ENCODE data around the gene RARRES1.

Gene RARRES1

GRCh38 chr3:158680861-158681260 lies 51.4 kb downstream of the RARRES1 start:
- DNase-seq, result no peak

- no peak for DNase-seq
Observed at GRCh38 chr3:158679547-158680000, 52.7 kb downstream of the RARRES1 start.

- DNase-seq, result no peak
Observed at GRCh38 chr3:158678687-158679086, 53.6 kb downstream of the RARRES1 start.

- no peak for DNase-seq
Observed at GRCh38 chr3:158672215-158673176, 59.8 kb downstream of the RARRES1 start, which contains the start of gene LXN. Gene LXN, minus strand, starts transcription at chr3:158672648. Its CDS starts 170 bp downstream, at chr3:158672478.

- DNase-seq, result no peak
Observed at GRCh38 chr3:158671821-158672214, 60.4 kb downstream of the RARRES1 start.

- DNase-seq, result no peak
Observed at GRCh38 chr3:158668506-158668905, 63.8 kb downstream of the RARRES1 start.

- no peak for DNase-seq
Observed at GRCh38 chr3:158666416-158666815, 65.8 kb downstream of the RARRES1 start.

GRCh38 chr3:158663832-158664231 lies 68.4 kb downstream of the RARRES1 start:
- DNase-seq, result no peak

- no peak for DNase-seq
Observed at GRCh38 chr3:158663246-158663645, 69.0 kb downstream of the RARRES1 start.

- no peak for DNase-seq
Observed at GRCh38 chr3:158660711-158661110, 71.5 kb downstream of the RARRES1 start.

GRCh38 chr3:158659454-158660237 lies 72.6 kb downstream of the RARRES1 start:
- no peak for DNase-seq

GRCh38 chr3:158658889-158659288 lies 73.4 kb downstream of the RARRES1 start:
- no peak for DNase-seq

GRCh38 chr3:158652463-158652862 lies 79.8 kb downstream of the RARRES1 start:
- no peak for DNase-seq

- no peak for DNase-seq
Observed at GRCh38 chr3:158651192-158651591, 81.1 kb downstream of the RARRES1 start.

GRCh38 chr3:158649791-158650190 lies 82.5 kb downstream of the RARRES1 start:
- no peak for DNase-seq
